GM10266 (cell line): ENCODE measurements around the gene CA10.

ENCODE experiments used
- DNase-seq: peaks from one replicate; pipeline ENCODE4 v3.0.0; 2012; ENCODE audit errors: extremely low spot score
- TF ChIP-seq, protein P1 (sequence below): IDR thresholded peaks from 2 replicates; pipeline ENCODE4 v1.5.1; 2012; ENCODE audit warnings: mild to moderate bottlenecking, low read depth; ENCODE audit not compliant: control insufficient read depth, insufficient read depth; ENCODE audit errors: missing control alignments

The CA10 gene

DNA sequence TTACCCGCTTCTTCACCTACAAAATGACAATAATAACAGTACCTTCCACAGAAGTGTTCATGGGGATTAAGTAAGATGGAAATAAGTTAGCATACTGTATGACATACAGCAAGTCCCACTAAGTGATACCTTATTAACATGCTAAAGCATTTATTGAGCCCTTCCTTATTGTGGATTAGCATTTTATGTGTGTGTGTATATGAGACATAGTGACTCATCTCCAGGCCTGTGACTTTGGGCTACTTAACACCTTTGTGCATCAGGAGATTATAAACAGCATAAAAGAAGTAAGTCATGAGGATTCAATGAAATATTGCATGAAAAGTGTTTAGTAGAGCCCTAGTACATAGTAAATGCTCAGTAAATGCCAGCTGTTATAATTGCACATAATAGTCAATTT lies 52.9 kb downstream of the CA10 start:
- DNase-seq, result no peak
- TF ChIP-seq, protein P1, sequence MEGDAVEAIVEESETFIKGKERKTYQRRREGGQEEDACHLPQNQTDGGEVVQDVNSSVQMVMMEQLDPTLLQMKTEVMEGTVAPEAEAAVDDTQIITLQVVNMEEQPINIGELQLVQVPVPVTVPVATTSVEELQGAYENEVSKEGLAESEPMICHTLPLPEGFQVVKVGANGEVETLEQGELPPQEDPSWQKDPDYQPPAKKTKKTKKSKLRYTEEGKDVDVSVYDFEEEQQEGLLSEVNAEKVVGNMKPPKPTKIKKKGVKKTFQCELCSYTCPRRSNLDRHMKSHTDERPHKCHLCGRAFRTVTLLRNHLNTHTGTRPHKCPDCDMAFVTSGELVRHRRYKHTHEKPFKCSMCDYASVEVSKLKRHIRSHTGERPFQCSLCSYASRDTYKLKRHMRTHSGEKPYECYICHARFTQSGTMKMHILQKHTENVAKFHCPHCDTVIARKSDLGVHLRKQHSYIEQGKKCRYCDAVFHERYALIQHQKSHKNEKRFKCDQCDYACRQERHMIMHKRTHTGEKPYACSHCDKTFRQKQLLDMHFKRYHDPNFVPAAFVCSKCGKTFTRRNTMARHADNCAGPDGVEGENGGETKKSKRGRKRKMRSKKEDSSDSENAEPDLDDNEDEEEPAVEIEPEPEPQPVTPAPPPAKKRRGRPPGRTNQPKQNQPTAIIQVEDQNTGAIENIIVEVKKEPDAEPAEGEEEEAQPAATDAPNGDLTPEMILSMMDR, result no peak

DNA sequence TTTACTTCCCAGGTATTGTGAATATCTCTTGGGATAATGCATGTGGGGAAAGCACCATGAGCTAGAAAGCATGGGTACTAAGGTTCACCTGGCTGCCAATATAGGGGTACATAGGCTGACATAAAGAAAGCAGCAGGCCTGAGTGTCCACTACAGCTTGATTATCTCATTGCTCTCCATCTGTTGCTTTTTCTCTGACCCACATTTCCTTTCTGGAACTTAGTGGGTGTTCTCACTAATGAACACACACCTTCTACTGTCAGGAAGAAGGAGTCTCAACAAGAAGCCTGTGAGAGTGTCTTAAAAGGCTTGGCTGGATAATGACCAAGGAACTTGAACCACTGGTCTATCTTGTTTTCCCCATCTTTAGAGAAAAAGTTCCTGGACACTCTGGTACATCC lies 62.5 kb downstream of the CA10 start:
- TF ChIP-seq, protein P1, result no peak
- DNase-seq, result no peak

DNA sequence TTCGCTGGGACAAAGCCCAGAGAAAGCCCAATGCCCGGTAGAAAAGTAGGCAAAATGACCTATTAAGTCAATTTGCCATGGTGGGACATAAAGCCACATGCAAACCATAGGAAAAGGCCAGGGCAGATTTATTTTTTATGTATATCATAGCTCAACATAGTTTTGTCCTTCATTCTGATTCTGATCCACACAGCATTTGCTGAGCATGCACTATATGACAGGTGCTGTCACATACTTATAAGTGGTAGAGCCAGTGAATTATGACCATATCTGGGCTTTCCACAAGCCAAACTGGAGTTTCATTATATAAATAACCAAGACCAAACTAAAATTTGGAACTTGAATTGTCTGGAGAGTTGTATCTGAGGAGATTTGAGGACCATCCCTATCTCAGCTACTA lies 74.3 kb downstream of the CA10 start:
- TF ChIP-seq, protein P1, result no peak
- no peak for DNase-seq

DNA sequence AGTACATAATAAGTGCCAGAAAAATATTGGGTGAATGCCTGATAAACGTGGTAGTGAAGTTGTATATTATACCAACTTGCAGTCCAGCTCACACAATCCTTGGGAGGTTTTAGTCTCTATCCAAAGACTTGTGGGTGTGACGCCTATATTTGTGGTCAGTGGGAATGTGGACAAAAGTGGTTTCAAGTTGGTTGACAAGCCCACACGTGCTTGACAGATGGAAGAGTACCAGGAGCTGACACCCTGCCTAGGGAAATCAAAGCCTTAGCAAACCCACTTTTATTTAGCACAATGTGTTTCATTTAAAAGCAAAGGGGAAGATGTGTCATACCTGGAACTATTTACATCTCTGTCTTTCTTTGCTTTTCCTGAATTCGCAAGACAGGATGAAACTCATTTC lies 79.0 kb downstream of the CA10 start:
- TF ChIP-seq, protein P1, result no peak
- no peak for DNase-seq

DNA sequence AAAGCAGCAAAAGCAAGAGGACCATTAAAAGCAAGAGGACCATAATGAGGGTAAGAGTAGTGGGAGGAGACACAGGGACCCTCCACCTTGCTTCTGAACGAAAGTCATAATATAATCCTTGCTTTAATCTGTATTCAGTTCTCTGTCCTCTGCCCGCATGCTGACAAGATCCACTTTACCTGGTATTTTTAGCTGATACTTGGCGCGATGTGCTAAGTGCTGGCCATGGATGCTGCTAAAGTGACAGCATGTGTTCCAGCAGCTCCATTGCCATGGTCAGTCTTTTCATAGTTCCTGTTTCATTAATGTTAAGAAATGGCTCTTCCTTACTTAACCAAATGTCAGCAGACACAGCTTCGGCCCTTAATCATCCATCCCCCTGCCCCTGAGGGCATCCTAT lies 86.8 kb downstream of the CA10 start:
- no peak for DNase-seq
- TF ChIP-seq, protein P1, result no peak

DNA sequence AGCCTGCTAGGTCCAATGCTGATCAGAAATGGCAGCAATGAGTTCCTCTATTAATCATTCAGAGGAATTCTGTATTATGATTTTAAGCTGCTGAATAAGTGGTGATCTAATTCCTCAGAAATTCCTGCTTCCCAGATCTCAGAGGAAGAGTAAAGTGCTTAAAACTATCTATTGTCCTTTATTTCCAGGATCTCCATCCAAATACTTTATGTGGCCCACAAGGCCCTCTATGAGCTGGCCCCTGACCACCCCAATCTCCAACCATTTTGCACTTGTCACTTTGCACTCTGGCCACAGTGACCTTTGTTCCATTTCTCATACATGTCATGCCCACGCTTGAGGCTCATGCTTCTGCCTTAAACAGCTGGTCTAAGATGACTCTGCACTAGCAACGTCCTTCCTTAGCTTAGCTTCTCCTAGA lies 93.7 kb downstream of the CA10 start:
- TF ChIP-seq, protein P1, result no peak
- no peak for DNase-seq

DNA sequence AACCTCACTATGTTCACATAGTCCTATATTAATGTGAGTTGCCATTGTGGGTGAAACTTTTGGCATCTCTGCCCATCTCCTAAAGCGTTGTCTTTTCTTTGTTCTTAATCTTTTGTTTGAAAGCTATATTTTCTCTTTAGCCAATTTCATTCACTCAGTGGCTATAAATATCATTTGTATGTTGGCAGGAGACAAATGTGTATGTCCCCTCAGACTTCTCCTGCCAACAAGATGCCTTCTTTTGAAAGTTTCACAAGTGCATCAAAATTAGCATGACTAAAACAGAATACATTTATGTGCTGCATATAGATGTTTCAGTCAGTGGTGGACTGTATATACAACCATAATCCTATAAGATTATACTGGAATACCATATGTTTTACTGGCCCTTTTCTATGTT lies 109.0 kb downstream of the CA10 start:
- TF ChIP-seq, protein P1, result no peak
- DNase-seq, result no peak
